MCF 10A (cell line): ENCODE measurements around the gene GUCY2C. TPM values are rescaled to one million over a fixed set of nuclear protein-coding genes. Genes with fewer than 3 reads are reported as not detected.
"Not testable (repeated sequence)": the region's sequence is repeated elsewhere in the genome, so short reads cannot be mapped to it uniquely, and the experiment has no call there.

ENCODE experiments used
- Bru-seq: library from RNA; stranded (reverse); fragments of 400-500 nt; gene quantifications from one replicate; lab custom pipeline; 2021; lab: Mats Ljungman, UMichigan
- BruChase-seq, 2 experiments: library from RNA; stranded (reverse); fragments of 400-500 nt; gene quantifications; one replicate each; lab custom pipeline; 2021; lab: Mats Ljungman, UMichigan
- BruUV-seq: library from RNA; stranded (reverse); fragments of 400-500 nt; replicated peaks from 2 replicates; lab custom pipeline; 2021; lab: Mats Ljungman, UMichigan
- CTCF ChIA-PET: fragments of 300-600 bp; sonication (Branson Sonifier 250); formaldehyde crosslinking; extraction: SDS; loops from one replicate; lab custom pipeline; 2021; ENCODE audit warnings: antibody characterized with exemption, inconsistent platforms; lab: Yijun Ruan, JAX
- POLR2A ChIA-PET: fragments of 300-600, 350-650 bp; sonication (Branson Sonifier 250); formaldehyde crosslinking; extraction: SDS; loops from one replicate; lab custom pipeline; 2020; ENCODE audit warnings: antibody characterized with exemption, inconsistent platforms; lab: Yijun Ruan, JAX
- DNase-seq: peaks from one replicate; pipeline ENCODE4 v3.0.0-alpha.2; 2018; ENCODE audit not compliant: unreplicated experiment
- H3K27ac Mint-ChIP-seq: one replicate; pipeline ENCODE4 v1.8.0; 2022; ENCODE audit warnings: mild to moderate bottlenecking, low read depth, mixed read lengths; ENCODE audit not compliant: unreplicated experiment
- H3K27me3 Mint-ChIP-seq: one replicate; pipeline ENCODE4 v1.8.0; 2022; ENCODE audit warnings: mixed read lengths; ENCODE audit not compliant: insufficient read depth, unreplicated experiment
- H3K36me3 Mint-ChIP-seq: one replicate; pipeline ENCODE4 v1.8.0; 2022; ENCODE audit warnings: mild to moderate bottlenecking, moderate library complexity, mixed read lengths; ENCODE audit not compliant: insufficient read depth, unreplicated experiment
- H3K4me1 Mint-ChIP-seq: one replicate; pipeline ENCODE4 v1.8.0; 2022; ENCODE audit warnings: mixed read lengths; ENCODE audit not compliant: insufficient read depth, unreplicated experiment
- H3K4me3 Mint-ChIP-seq: one replicate; pipeline ENCODE4 v1.8.0; 2022; ENCODE audit warnings: mild to moderate bottlenecking, moderate library complexity, mixed read lengths; ENCODE audit not compliant: unreplicated experiment
- H3K9me3 Mint-ChIP-seq: one replicate; pipeline ENCODE4 v1.8.0; 2022; ENCODE audit warnings: mixed read lengths; ENCODE audit not compliant: unreplicated experiment
- CTCF ChIP-seq: fragments of 200-600 bp; IDR thresholded peaks from one replicate; pipeline ENCODE4 v1.8.0; 2022; ENCODE audit warnings: antibody characterized with exemption, mild to moderate bottlenecking; ENCODE audit not compliant: unreplicated experiment
- intact Hi-C: fragments of 100-400 bp; cut with micrococcal nuclease; formaldehyde crosslinking; loops from 2 replicates; pipeline ENCODE4 v1.14.1; 2022
- long read RNA-seq: library from polyadenylated mRNA; stranded (forward); transcript quantifications from one replicate; pipeline ENCODE4 v2.0.0, GENCODE V29; 2022
- total RNA-seq: library from RNA; stranded (reverse); gene quantifications from 2 replicates; pipeline ENCODE4 v1.2.3, GENCODE V29; 2022

Gene GUCY2C
- not detected in 2 replicates for total RNA-seq
- Bru-seq, nascent RNA = percentile 3 among the genes with signal in this experiment
- BruChase-seq, experiment 1, labeled RNA remaining after a 6-hour chase = percentile 10 among the genes with signal in this experiment
- BruChase-seq, experiment 2, labeled RNA remaining after a 2-hour chase = percentile 8 among the genes with signal in this experiment
- long read RNA-seq = 0 reads

DNA sequence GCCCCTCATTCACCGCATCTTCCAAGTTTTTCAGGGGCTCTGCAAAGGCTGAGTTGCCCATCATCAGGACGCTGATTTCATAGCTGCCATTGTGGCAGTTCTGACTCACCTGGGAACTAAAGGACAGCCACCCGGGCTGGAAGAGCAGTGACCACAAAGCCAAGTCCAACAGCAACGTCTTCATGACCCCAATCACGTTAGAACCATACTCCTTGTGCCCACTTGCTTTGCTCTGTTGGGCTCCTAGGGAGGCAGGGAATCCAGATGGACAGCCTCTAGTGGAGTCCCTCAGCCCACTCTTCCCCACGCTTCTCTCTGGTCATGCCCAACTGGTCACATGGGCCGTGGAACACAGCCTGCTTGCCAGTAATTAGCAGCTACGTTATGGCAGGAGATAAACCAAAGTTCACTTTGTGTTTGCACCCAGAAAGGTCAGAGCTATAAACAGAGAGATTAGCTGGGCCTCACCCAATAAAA, at the start of gene GUCY2C:
GUCY2C (minus strand) TSS at position 335 of the 477 bp plus-strand sequence; CDS start at position 184, 151 bp downstream.
- BruUV-seq = no TSS peak
- H3K27ac Mint-ChIP-seq = no peak within 1 kb of the TSS
- no peak for TF ChIP-seq CTCF
- DNase-seq = no peak
- H3K4me1 Mint-ChIP-seq = no peaks in the 10 kb centered on the region
- no peaks in the 10 kb centered on the region for H3K9me3 Mint-ChIP-seq
- H3K4me3 Mint-ChIP-seq = no peak within 1 kb of the TSS
- H3K27me3 Mint-ChIP-seq = no peaks in the 10 kb centered on the region
- intact Hi-C loops = no loop called here
- no peaks in the 10 kb centered on the region for H3K36me3 Mint-ChIP-seq
- ChIA-PET CTCF (no interaction called here), POLR2A (no interaction called here)

DNA sequence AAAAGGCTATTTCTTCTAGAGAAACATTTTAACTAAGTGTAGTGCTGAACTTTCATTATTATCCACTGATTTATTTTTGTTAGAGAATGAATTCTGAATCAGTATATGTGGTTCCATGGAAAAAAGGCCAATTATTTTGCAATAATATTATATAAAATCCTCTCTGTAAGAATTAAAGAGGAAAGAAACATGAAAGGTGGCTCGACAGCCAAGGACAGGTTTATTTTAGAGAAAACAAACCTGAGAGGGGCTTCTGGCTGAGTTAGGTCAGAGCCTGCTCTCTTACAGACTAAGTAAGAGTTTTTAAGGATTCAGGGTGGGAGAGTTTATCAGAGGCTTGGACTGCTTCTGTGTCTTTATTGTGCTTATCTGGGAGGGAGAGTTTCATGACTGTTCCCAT, 46.7 kb upstream of the GUCY2C start:
- Mint-ChIP-seq H3K27me3 (no peaks in the 10 kb centered on the region), H3K9me3 (peaks cover 7% of the 10 kb centered on the region), H3K27ac (no peak overlapping the region), H3K4me1 (no peaks in the 10 kb centered on the region), H3K4me3 (no peak overlapping the region), H3K36me3 (peaks cover 10% of the 10 kb centered on the region)
- DNase-seq = no peak
- no TSS peak for BruUV-seq
- POLR2A ChIA-PET = no interaction called here
- CTCF ChIA-PET = no interaction called here
- no peak for TF ChIP-seq CTCF
- intact Hi-C loops = no loop called here

DNA sequence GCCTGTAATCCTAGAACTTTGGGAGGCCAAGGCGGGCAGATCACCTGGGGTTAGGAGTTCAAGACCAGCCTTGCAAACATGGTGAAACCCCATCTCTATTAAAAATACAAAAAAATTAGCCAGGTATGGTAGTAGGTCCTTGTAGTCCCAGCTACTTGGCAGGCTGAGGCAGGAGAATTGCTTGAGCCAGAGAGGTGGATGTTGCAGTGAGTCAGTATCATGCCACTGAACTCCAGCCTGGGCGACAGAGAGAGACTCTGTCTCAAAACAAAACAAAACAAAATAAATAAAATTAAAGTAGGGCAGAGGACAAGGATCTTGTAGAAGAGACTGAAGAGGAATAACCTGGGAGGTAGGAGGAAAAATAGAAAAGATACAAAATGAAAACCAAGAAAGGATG, 45.5 kb upstream of the GUCY2C start:
- intact Hi-C loops = no loop called here
- no TSS peak for BruUV-seq
- DNase-seq = no peak
- no peak for TF ChIP-seq CTCF
- Mint-ChIP-seq H3K36me3 (peaks cover 10% of the 10 kb centered on the region), H3K27ac (no peak overlapping the region), H3K4me1 (no peaks in the 10 kb centered on the region), H3K9me3 (peaks cover under 1% of the 10 kb centered on the region), H3K27me3 (no peaks in the 10 kb centered on the region), H3K4me3 (no peak overlapping the region)
- POLR2A ChIA-PET = interaction anchor here (0.7 kb wide), 1 partner anchor 26 kb away, joined by 3 read pairs; no protein-coding TSS in a partner anchor
- CTCF ChIA-PET = no interaction called here

GRCh38 chr12:14741153-14741552, 44.8 kb upstream of the GUCY2C start:
- TF ChIP-seq CTCF = no peak
- Mint-ChIP-seq H3K4me1 (no peaks in the 10 kb centered on the region), H3K36me3 (peaks cover 7% of the 10 kb centered on the region), H3K27ac (no peak overlapping the region), H3K4me3 (no peak overlapping the region), H3K27me3 (no peaks in the 10 kb centered on the region), H3K9me3 (no peaks in the 10 kb centered on the region)
- POLR2A ChIA-PET = interaction anchor here (0.7 kb wide), 1 partner anchor 25 kb away, joined by 3 read pairs; no protein-coding TSS in a partner anchor
- DNase-seq = no peak
- no TSS peak for BruUV-seq
- CTCF ChIA-PET = interaction anchor here (1.3 kb wide), 1 partner anchor 22 kb away, joined by 4 read pairs; no protein-coding TSS in a partner anchor
- intact Hi-C loops = no loop called here

- H3K36me3 Mint-ChIP-seq, H3K4me3 Mint-ChIP-seq, CTCF ChIA-PET, POLR2A ChIA-PET, H3K27ac Mint-ChIP-seq, DNase-seq, BruUV-seq, H3K4me1 Mint-ChIP-seq, H3K27me3 Mint-ChIP-seq, H3K9me3 Mint-ChIP-seq, intact Hi-C loops: not testable (repeated sequence)
These were observed 40.0 kb upstream of the GUCY2C start for GRCh38 chr12:14736441-14736840.
